Testis (tissue), 3 donors: ENCODE results near the gene ARL9. TPM values are rescaled to one million over a fixed set of nuclear protein-coding genes. Genes with fewer than 3 reads are reported as not detected.

ENCODE experiments used
- DNase-seq: peaks from one replicate; pipeline ENCODE4 v3.0.0-alpha.2; 2019
- H3K27ac ChIP-seq, 2 donors: fragments of 200-600 bp; sonication (generic); one replicate each; pipeline ENCODE4 v1.5.1; 2019
- H3K27me3 ChIP-seq: fragments of 200-600 bp; sonication (generic); one replicate; pipeline ENCODE4 v1.5.1; 2019
- H3K36me3 ChIP-seq: fragments of 200-600 bp; sonication (generic); one replicate; pipeline ENCODE4 v1.5.1; 2017; ENCODE audit warnings: low read depth; ENCODE audit errors: missing control alignments
- H3K4me1 ChIP-seq: fragments of 200-600 bp; sonication (generic); one replicate; pipeline ENCODE4 v1.5.1; 2019
- H3K4me3 ChIP-seq, 2 donors: fragments of 200-600 bp; sonication (generic); one replicate each; pipeline ENCODE4 v1.5.1; 2017 to 2019
- H3K9me3 ChIP-seq: fragments of 200-600 bp; sonication (generic); one replicate; pipeline ENCODE4 v1.5.1; 2017
- POLR2A ChIP-seq: fragments of 450-650 bp; IDR thresholded peaks from one replicate; pipeline ENCODE4 v1.6.1; 2017; ENCODE audit warnings: antibody characterized with exemption, mild to moderate bottlenecking, moderate library complexity
- WGBS, 2 donors: methylation state at CpG; one replicate each; pipeline ENCODE4 v1.1.5; 2018; 5-methylcytosine and 5-hydroxymethylcytosine counted together
- intact Hi-C: fragments of 100-400 bp; cut with DNase I; formaldehyde crosslinking; loops from one replicate; pipeline ENCODE4 v1.15.1; 2023; ENCODE audit warnings: low total_unique reads
- polyA plus RNA-seq: library from polyadenylated mRNA; stranded (reverse); fragments of 350-450 nt; fragmentation: Illumina TruSeq; extraction: RNeasy Lipid Tissue Mini Kit (QIAGEN cat#74804); gene quantifications from one replicate; pipeline ENCODE4 v1.2.3, GENCODE V29; 2014; ENCODE audit warnings: low read depth, low replicate concordance; ENCODE audit not compliant: insufficient read depth
- total RNA-seq, 2 donors: library from RNA; depleted of rRNA; stranded (reverse); fragments of >200 nt; gene quantifications; one replicate each; pipeline ENCODE4 v1.2.3, GENCODE V29; 2016
- TF ChIP-seq, protein P1 (sequence below), 3 experiments: fragments of 450-650 bp in 2 of 3; fragments of 200-600 bp in 1 of 3; sonication (generic) in 1 of 3; IDR thresholded peaks; one replicate each; pipeline ENCODE4 v1.5.1; 2016 to 2019; ENCODE audit warnings: antibody characterized with exemption in 3 of 3, mild to moderate bottlenecking in 2 of 3, moderate library complexity in 1 of 3

ARL9 gene
- total and polyA plus RNA-seq, 3 donors from 2014 or later = 1.3 to 5.9 (median 4.7) TPM

DNA sequence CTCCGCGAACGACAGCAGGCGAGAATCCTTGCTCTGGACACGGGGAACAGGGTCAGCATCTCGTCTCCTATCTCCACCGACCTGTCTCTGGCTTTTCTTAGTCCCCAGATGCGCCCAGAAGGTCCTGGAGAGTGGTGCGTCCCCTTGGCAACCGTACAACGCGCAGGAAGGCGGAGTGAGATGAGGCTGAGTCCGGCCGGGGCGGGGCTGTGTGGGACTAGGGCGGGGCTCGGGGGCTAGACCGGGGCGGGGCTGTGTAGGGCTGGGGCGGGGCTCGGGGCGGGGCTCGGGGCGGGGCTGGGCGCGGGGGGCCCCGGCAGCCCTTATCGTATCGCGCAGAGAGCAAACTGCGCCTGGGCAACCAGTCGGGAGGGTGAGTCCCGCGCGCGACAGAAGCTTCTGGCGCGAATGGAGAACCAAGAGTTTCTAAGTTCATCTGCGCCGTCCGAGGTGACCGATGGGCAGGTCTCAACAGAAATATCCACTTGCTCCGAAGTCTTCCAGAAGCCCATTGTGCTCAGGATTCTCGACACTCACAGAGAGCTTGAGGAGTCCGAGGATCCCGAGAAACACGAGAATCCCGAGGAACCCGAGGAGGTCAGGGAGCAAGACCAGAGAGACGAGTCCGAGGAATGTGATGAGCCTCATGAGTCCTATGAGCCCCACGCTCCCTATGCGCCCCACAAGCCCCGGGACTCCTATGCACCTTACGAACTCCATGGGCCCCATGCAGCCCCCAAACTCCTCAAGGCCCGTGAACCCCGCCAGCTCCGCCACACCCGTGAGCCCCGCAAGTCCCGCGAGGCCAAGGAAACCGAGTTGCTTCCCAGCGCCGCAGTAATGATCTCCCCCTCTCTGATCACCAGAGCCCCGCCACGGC, 24.9 kb downstream of the ARL9 start:
- H3K4me1 ChIP-seq = peaks cover 9% of the 10 kb centered on the region
- H3K36me3 ChIP-seq = no peaks in the 10 kb centered on the region
- peak; percentile 95 for DNase-seq
- H3K27ac ChIP-seq = peak overlapping the region in 1 of 2 donors; percentile 62
- H3K27me3 ChIP-seq = no peaks in the 10 kb centered on the region
- 3 to 9% methylated on average over 11 to 58 of the region's 68 CpGs for WGBS, 2 donors
- peak overlapping the region; percentile 68 to 75 for H3K4me3 ChIP-seq
- TF ChIP-seq POLR2A = no peak
- TF ChIP-seq, protein P1, sequence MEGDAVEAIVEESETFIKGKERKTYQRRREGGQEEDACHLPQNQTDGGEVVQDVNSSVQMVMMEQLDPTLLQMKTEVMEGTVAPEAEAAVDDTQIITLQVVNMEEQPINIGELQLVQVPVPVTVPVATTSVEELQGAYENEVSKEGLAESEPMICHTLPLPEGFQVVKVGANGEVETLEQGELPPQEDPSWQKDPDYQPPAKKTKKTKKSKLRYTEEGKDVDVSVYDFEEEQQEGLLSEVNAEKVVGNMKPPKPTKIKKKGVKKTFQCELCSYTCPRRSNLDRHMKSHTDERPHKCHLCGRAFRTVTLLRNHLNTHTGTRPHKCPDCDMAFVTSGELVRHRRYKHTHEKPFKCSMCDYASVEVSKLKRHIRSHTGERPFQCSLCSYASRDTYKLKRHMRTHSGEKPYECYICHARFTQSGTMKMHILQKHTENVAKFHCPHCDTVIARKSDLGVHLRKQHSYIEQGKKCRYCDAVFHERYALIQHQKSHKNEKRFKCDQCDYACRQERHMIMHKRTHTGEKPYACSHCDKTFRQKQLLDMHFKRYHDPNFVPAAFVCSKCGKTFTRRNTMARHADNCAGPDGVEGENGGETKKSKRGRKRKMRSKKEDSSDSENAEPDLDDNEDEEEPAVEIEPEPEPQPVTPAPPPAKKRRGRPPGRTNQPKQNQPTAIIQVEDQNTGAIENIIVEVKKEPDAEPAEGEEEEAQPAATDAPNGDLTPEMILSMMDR (IDR thresholded peaks at IDR 0.05) = no peak
- intact Hi-C loops = no loop called here
- no peaks in the 10 kb centered on the region for H3K9me3 ChIP-seq

- no peak overlapping the region for H3K27ac ChIP-seq
Measured at GRCh38 chr4:56531149-56531770, 25.7 kb downstream of the ARL9 start.

GRCh38 chr4:56531823-56532222, 26.2 kb downstream of the ARL9 start:
- intact Hi-C loops = no loop called here

More at GRCh38 chr4:56531149-56531770, 25.7 kb downstream of the ARL9 start:
- H3K36me3 ChIP-seq = no peaks in the 10 kb centered on the region
- no peaks in the 10 kb centered on the region for H3K27me3 ChIP-seq
- intact Hi-C loops = no loop called here
- TF ChIP-seq, protein P1 (IDR thresholded peaks at IDR 0.05) = no peak
- TF ChIP-seq POLR2A = no peak
- 24 to 25% methylated on average over 11 of the region's 11 CpGs for WGBS, 2 donors
- peak overlapping the region; percentile 68 to 75 for H3K4me3 ChIP-seq
- peaks cover 9% of the 10 kb centered on the region for H3K4me1 ChIP-seq
- no peak for DNase-seq
- no peaks in the 10 kb centered on the region for H3K9me3 ChIP-seq

GRCh38 chr4:56532239-56532638, 26.6 kb downstream of the ARL9 start:
- intact Hi-C loops = no loop called here
- DNase-seq = no peak
- 76 to 88% methylated on average over 2 of the region's 2 CpGs for WGBS, 2 donors
- H3K36me3 ChIP-seq = no peaks in the 10 kb centered on the region
- H3K27ac ChIP-seq = no peak overlapping the region
- no peak for TF ChIP-seq POLR2A
- TF ChIP-seq, protein P1 (IDR thresholded peaks at IDR 0.05) = no peak
- no peaks in the 10 kb centered on the region for H3K27me3 ChIP-seq
- H3K4me1 ChIP-seq = peaks cover 9% of the 10 kb centered on the region
- H3K9me3 ChIP-seq = no peaks in the 10 kb centered on the region
- no peak overlapping the region for H3K4me3 ChIP-seq

More at GRCh38 chr4:56531823-56532222, 26.2 kb downstream of the ARL9 start:
- Histone ChIP-seq H3K27ac (no peak overlapping the region), H3K4me1 (peaks cover 9% of the 10 kb centered on the region), H3K4me3 (no peak overlapping the region), H3K9me3 (no peaks in the 10 kb centered on the region), H3K36me3 (no peaks in the 10 kb centered on the region), H3K27me3 (no peaks in the 10 kb centered on the region)
- DNase-seq = no peak
- TF ChIP-seq, protein P1 (IDR thresholded peaks at IDR 0.05) = no peak
- TF ChIP-seq POLR2A = no peak
- WGBS, 2 donors = 49 to 73% methylated on average over 4 of the region's 4 CpGs
